ENCODE results near the gene SLITRK1. TPM values are rescaled to one million over a fixed set of nuclear protein-coding genes. Genes with fewer than 3 reads are reported as not detected.

The SLITRK1 gene
- polyA plus RNA-seq, 1 donor (not counting 4 experiments of a cell fraction or from before 2014, with no cell fraction given), result not detected

GRCh38 chr13:83839146-83839545, 43.1 kb downstream of the SLITRK1 start:
- no peaks in the 10 kb centered on the region for H3K9me1 ChIP-seq (ENCODE audit: control insufficient read depth, extremely low read depth, insufficient read depth, low read length)
- H3K9ac ChIP-seq (ENCODE audit: control insufficient read depth, extremely low read depth, insufficient read depth, low read length), result no peak overlapping the region
- H4K20me1 ChIP-seq (ENCODE audit: control insufficient read depth, extremely low read depth, insufficient read depth, low read length), result no peaks in the 10 kb centered on the region
- H3K27ac ChIP-seq (ENCODE audit: control insufficient read depth, insufficient read depth, low read length), result no peak overlapping the region
- no peak overlapping the region for H3K4me2 ChIP-seq (ENCODE audit: control insufficient read depth, extremely low read depth, insufficient read depth, low read depth, low read length)
- no peak overlapping the region for H2AFZ ChIP-seq (ENCODE audit: control insufficient read depth, low read length)
- no peak overlapping the region for H3K4me3 ChIP-seq (ENCODE audit: control insufficient read depth in 2 of 3, extremely low read depth in 1 of 3, insufficient read depth in 2 of 3, low read depth in 1 of 3, low read length in 3 of 3)
- DNase-seq (ENCODE audit: low read depth, low spot score) (no peak), FAIRE-seq (no peak)
- H3K4me1 ChIP-seq (ENCODE audit: control insufficient read depth, extremely low read depth, insufficient read depth, low read length), result no peaks in the 10 kb centered on the region
- H3K9me3 ChIP-seq (ENCODE audit: control insufficient read depth, low read depth, low read length), result no peaks in the 10 kb centered on the region
- dilution Hi-C loops (cut with MboI; ENCODE audit: extremely low pct_ligation_motif_present, low sequenced_read_pairs), result no loop called here
- H3K79me2 ChIP-seq (ENCODE audit: control insufficient read depth, insufficient read depth, low read length), result no peaks in the 10 kb centered on the region
- no peaks in the 10 kb centered on the region for H3K27me3 ChIP-seq (ENCODE audit: control insufficient read depth, extremely low read depth, insufficient read depth, low read length)
- no peaks in the 10 kb centered on the region for H3K36me3 ChIP-seq (ENCODE audit: control insufficient read depth in 2 of 2, extremely low read depth in 1 of 2, insufficient read depth in 2 of 2, low read length in 2 of 2)
- TF ChIP-seq EZH2 (IDR thresholded peaks at IDR 0.05; ENCODE audit: low read length) (no peak), CTCF (optimal IDR thresholded peaks at IDR 0.05 in 1 of 3, IDR thresholded peaks at IDR 0.05 in 1 of 3, conservative IDR thresholded peaks at IDR 0.05 in 1 of 3; ENCODE audit: extremely low read depth in 1 of 3, insufficient read depth in 2 of 3, low read length in 3 of 3) (no peak)

- no peak overlapping the region for H3K27ac ChIP-seq (ENCODE audit: control insufficient read depth, insufficient read depth, low read length)
- H2AFZ ChIP-seq (ENCODE audit: control insufficient read depth, low read length), result peak overlapping the region; percentile 63
- H3K4me2 ChIP-seq (ENCODE audit: control insufficient read depth, extremely low read depth, insufficient read depth, low read depth, low read length), result no peak overlapping the region
- no peaks in the 10 kb centered on the region for H3K79me2 ChIP-seq (ENCODE audit: control insufficient read depth, insufficient read depth, low read length)
- H3K9me1 ChIP-seq (ENCODE audit: control insufficient read depth, extremely low read depth, insufficient read depth, low read length), result no peaks in the 10 kb centered on the region
- H3K36me3 ChIP-seq (ENCODE audit: control insufficient read depth in 2 of 2, extremely low read depth in 1 of 2, insufficient read depth in 2 of 2, low read length in 2 of 2), result no peaks in the 10 kb centered on the region
- H3K4me1 ChIP-seq (ENCODE audit: control insufficient read depth, extremely low read depth, insufficient read depth, low read length), result no peaks in the 10 kb centered on the region
- no peak for DNase-seq (ENCODE audit: low read depth, low spot score)
- dilution Hi-C loops (cut with MboI; ENCODE audit: extremely low pct_ligation_motif_present, low sequenced_read_pairs), result no loop called here
- no peaks in the 10 kb centered on the region for H3K9me3 ChIP-seq (ENCODE audit: control insufficient read depth, low read depth, low read length)
- H3K27me3 ChIP-seq (ENCODE audit: control insufficient read depth, extremely low read depth, insufficient read depth, low read length), result no peaks in the 10 kb centered on the region
- no peak overlapping the region for H3K9ac ChIP-seq (ENCODE audit: control insufficient read depth, extremely low read depth, insufficient read depth, low read length)
- no peak for TF ChIP-seq CTCF (optimal IDR thresholded peaks at IDR 0.05 in 1 of 3, IDR thresholded peaks at IDR 0.05 in 1 of 3, conservative IDR thresholded peaks at IDR 0.05 in 1 of 3; ENCODE audit: extremely low read depth in 1 of 3, insufficient read depth in 2 of 3, low read length in 3 of 3)
- no peak for FAIRE-seq
- H3K4me3 ChIP-seq (ENCODE audit: control insufficient read depth in 2 of 3, extremely low read depth in 1 of 3, insufficient read depth in 2 of 3, low read depth in 1 of 3, low read length in 3 of 3), result no peak overlapping the region
- H4K20me1 ChIP-seq (ENCODE audit: control insufficient read depth, extremely low read depth, insufficient read depth, low read length), result no peaks in the 10 kb centered on the region
Measured at GRCh38 chr13:83831796-83832195, 50.5 kb downstream of the SLITRK1 start.

Data from keratinocyte (primary cell).